ENCODE data around the gene GSG1L.

Gene GSG1L

DNA sequence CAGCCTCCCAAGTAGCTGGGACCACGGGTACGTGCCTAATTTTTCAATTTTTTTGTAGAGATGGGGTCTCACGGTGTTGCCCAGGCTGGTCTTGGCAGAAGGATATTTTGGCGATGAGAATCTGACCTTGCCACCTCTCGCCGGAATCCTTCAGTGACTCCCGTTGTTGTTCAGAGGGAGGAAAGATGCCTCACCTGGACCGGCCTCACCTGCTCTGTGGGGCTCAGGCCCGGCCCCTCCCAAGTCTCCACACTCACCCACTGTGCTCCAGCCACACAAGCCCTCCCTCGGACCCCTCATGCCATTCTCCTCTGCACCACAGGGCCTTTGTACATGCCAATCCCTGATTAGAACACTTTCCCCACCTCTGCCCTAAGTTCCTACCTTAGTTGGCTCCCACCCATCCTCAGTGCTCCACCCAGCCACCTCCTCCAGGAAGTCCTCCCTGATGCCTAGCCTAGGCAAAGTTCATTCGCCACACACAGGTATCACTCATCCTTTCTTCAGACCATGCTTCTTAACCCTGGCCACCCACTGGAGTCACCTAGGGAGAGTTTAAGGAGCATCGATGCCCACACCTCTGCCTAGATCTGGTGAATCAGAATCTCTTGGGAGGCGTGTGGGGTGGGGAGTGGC is 136.1 kb downstream of the GSG1L start:
- no peak for DNase-seq (ENCODE audit: low read depth)
- TF ChIP-seq MYC (IDR thresholded peaks at IDR 0.05; ENCODE audit: low read depth, low read length) (no peak), POLR2A (IDR thresholded peaks at IDR 0.05; ENCODE audit: extremely low read depth, insufficient read length) (no peak)
- TF ChIP-seq, protein P1, sequence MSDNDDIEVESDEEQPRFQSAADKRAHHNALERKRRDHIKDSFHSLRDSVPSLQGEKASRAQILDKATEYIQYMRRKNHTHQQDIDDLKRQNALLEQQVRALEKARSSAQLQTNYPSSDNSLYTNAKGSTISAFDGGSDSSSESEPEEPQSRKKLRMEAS (IDR thresholded peaks at IDR 0.05; ENCODE audit: low read depth, low read length) = no peak
- TF ChIP-seq, protein P2, sequence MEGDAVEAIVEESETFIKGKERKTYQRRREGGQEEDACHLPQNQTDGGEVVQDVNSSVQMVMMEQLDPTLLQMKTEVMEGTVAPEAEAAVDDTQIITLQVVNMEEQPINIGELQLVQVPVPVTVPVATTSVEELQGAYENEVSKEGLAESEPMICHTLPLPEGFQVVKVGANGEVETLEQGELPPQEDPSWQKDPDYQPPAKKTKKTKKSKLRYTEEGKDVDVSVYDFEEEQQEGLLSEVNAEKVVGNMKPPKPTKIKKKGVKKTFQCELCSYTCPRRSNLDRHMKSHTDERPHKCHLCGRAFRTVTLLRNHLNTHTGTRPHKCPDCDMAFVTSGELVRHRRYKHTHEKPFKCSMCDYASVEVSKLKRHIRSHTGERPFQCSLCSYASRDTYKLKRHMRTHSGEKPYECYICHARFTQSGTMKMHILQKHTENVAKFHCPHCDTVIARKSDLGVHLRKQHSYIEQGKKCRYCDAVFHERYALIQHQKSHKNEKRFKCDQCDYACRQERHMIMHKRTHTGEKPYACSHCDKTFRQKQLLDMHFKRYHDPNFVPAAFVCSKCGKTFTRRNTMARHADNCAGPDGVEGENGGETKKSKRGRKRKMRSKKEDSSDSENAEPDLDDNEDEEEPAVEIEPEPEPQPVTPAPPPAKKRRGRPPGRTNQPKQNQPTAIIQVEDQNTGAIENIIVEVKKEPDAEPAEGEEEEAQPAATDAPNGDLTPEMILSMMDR (IDR thresholded peaks at IDR 0.05; ENCODE audit: low read depth, low read length) = no peak

DNA sequence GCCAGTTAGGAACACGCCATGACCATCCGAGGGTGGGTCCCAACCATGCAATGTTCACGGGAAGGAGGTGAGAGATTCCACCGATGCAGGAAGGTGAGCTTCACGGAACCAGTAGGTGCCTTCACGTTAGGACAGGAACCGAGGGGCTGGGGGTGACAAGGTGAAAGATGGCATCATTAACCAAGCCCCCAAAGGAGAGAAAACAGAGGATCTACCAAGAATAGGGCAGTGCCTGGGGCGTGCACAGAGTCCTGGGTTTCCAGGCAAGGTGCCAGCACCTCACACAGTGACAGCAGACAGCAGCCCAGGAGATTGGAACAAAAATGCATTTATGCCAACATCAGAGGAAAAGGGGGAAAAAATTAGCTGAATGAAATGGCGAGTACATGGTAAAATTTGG is 137.9 kb downstream of the GSG1L start:
- H3K4me3 ChIP-seq (ENCODE audit: low read depth, low read length) = no peak overlapping the region
- no peak for DNase-seq (ENCODE audit: low read depth)
- TF ChIP-seq MYC (IDR thresholded peaks at IDR 0.05; ENCODE audit: low read depth, low read length) = no peak
- TF ChIP-seq, protein P1 (IDR thresholded peaks at IDR 0.05; ENCODE audit: low read depth, low read length) = no peak
- TF ChIP-seq, protein P2 (IDR thresholded peaks at IDR 0.05; ENCODE audit: low read depth, low read length) = no peak
- TF ChIP-seq POLR2A (IDR thresholded peaks at IDR 0.05; ENCODE audit: extremely low read depth, insufficient read length) = no peak

More for the DNA sequence above, 136.1 kb downstream of the GSG1L start:
- no peak overlapping the region for H3K4me3 ChIP-seq (ENCODE audit: low read depth, low read length)

DNA sequence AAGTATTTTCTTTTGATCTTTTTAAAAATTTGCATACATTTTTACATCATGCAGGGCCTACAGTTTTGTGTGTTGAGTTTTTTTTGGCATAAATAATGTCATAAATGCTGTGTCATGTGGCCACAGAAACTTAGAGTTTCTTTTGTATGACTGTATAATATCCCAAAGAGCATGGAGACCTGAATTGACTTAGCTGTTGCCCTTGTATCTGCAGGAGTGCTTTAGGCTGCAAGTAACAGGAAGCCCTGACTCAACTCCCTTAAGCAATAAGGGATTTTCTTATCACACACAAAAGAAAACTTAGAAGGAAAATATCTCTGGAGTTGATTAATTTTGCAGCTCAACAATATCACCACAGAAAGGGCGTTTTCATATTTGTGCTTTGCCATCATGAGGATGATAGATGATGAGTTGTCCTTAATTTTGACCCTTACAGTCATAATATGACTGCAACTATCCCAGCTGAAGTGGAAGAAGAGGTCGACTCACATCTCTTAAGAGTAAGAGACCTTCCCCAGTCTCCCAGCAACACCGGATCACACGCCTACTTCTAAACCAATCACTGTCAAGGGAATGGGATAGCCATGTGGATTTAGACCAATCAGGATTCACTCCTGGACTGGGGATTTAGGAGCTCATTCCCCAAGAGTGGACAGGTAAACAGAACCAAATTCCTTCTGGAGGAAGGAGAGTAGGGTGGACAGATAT is 138.9 kb downstream of the GSG1L start:
- no peak for DNase-seq (ENCODE audit: low read depth)
- no peak overlapping the region for H3K4me3 ChIP-seq (ENCODE audit: low read depth, low read length)
- TF ChIP-seq POLR2A (IDR thresholded peaks at IDR 0.05; ENCODE audit: extremely low read depth, insufficient read length) (no peak), MYC (IDR thresholded peaks at IDR 0.05; ENCODE audit: low read depth, low read length) (no peak)
- TF ChIP-seq, protein P2 (IDR thresholded peaks at IDR 0.05; ENCODE audit: low read depth, low read length) = no peak
- TF ChIP-seq, protein P1 (IDR thresholded peaks at IDR 0.05; ENCODE audit: low read depth, low read length) = no peak

DNA sequence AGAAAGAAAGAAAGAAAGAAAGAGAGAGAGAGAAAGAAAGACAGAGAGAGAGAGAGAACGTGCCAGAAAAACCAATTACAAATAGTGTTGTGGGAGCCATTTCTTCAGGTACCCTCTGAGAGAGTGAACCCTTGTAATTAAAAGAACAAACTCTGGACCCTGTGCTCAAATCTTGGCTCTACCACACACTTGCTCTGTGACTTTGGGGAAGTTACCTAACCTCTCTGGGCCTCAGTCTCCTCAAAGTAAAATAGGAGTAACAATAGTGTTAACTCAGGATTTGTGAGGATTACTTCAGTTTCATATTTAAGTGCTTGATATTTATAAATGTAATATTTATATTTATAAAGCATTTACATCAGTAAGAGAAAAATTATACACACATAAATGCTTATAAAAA is 139.8 kb downstream of the GSG1L start:
- TF ChIP-seq MYC (IDR thresholded peaks at IDR 0.05; ENCODE audit: low read depth, low read length) (no peak), POLR2A (IDR thresholded peaks at IDR 0.05; ENCODE audit: extremely low read depth, insufficient read length) (no peak)
- TF ChIP-seq, protein P2 (IDR thresholded peaks at IDR 0.05; ENCODE audit: low read depth, low read length) = no peak
- TF ChIP-seq, protein P1 (IDR thresholded peaks at IDR 0.05; ENCODE audit: low read depth, low read length) = no peak
- H3K4me3 ChIP-seq (ENCODE audit: low read depth, low read length) = no peak overlapping the region
- DNase-seq (ENCODE audit: low read depth) = no peak

GRCh38 chr16:27922433-27922832 is 141.1 kb downstream of the GSG1L start:
- TF ChIP-seq, protein P1 (IDR thresholded peaks at IDR 0.05; ENCODE audit: low read depth, low read length) = no peak
- TF ChIP-seq, protein P2 (IDR thresholded peaks at IDR 0.05; ENCODE audit: low read depth, low read length) = no peak
- no peak for TF ChIP-seq POLR2A (IDR thresholded peaks at IDR 0.05; ENCODE audit: extremely low read depth, insufficient read length)
- TF ChIP-seq MYC (IDR thresholded peaks at IDR 0.05; ENCODE audit: low read depth, low read length) = no peak
- DNase-seq (ENCODE audit: low read depth) = no peak
- no peak overlapping the region for H3K4me3 ChIP-seq (ENCODE audit: low read depth, low read length)

All from NB4 (cell line).